GM12874 (cell line): ENCODE results near the gene ACSM4.

ENCODE experiments used
- TF ChIP-seq, protein P1 (sequence below): IDR thresholded peaks from 2 replicates; pipeline ENCODE4 v1.5.1; 2011; ENCODE audit warnings: low read depth, mild to moderate bottlenecking, control low read depth, low read length, moderate library complexity; ENCODE audit not compliant: insufficient read depth

Gene ACSM4

DNA sequence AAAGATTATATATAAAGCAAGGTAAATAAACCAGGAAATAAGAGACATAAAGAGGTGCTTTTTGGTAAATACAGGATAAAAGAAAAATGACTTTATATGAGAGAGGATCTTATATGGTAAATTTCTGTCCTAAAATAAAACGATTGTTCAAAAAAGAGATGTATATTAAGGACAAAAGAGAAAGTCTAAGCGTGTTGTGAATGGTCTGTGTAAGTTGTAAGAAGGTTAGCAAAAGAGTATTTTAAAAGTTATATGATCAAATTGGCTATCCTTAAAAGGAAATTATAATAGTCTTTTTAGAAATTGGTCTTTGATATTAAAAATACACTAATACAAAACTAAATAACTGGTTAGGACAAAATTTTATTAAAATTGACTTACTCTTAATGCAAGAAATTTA lies 14.1 kb upstream of the ACSM4 start:
- TF ChIP-seq, protein P1, sequence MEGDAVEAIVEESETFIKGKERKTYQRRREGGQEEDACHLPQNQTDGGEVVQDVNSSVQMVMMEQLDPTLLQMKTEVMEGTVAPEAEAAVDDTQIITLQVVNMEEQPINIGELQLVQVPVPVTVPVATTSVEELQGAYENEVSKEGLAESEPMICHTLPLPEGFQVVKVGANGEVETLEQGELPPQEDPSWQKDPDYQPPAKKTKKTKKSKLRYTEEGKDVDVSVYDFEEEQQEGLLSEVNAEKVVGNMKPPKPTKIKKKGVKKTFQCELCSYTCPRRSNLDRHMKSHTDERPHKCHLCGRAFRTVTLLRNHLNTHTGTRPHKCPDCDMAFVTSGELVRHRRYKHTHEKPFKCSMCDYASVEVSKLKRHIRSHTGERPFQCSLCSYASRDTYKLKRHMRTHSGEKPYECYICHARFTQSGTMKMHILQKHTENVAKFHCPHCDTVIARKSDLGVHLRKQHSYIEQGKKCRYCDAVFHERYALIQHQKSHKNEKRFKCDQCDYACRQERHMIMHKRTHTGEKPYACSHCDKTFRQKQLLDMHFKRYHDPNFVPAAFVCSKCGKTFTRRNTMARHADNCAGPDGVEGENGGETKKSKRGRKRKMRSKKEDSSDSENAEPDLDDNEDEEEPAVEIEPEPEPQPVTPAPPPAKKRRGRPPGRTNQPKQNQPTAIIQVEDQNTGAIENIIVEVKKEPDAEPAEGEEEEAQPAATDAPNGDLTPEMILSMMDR: no peak

DNA sequence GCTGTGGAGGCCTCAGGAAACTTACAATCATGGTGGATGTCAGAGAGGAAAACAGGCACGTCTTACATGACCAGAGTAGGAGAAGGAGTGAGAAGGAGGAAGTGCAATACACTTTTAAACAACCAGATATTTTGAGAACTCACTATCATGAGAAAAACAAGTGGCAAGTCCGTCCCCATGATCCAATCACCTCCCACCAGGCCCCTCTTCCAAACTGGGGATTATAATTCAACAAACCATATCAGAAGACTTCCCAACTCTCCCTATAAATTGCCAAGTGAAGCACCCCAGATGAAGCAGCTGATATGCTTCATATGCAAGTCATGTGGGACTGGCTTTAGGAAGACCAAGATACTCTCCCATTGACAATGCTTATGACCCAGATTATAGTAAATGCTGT lies 11.6 kb upstream of the ACSM4 start:
- TF ChIP-seq, protein P1: no peak

DNA sequence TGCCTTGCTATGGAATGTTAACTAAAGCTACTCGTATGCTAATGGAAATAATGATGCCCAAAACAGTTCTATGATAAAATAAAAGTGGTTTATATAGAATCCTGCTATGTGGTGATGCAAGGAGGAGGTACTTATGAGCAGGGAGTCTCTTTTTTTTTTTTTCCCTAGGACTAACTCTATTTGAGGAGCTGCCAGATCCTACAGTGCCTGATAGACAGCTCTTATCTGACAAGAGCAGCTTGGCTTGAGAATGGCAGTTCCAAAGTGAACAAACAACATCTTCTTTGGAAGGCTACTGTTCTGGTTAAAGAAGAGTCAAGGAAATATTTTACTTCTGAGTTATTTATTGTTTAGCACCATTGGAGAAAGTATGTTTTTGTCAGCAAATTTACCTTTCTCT lies 10.2 kb upstream of the ACSM4 start:
- TF ChIP-seq, protein P1: no peak

DNA sequence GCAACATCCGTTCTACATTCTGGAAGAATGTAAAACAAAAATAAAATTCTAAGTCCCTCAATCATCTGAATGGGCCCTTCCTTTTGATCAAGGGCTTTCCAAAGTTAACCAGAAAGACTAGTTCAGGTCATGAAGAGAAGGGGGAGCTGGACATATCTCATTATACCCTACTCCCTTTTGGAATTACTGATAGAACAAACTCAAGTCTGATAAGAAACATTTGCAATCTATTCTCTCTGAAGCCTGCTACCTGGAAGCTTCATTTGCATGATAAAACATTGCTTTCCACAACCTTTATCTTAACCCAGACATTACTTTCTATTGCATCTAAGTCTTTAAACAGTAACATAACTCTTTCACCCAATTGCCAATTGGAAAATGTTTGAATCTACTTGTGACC lies 8.3 kb upstream of the ACSM4 start:
- TF ChIP-seq, protein P1: no peak

DNA sequence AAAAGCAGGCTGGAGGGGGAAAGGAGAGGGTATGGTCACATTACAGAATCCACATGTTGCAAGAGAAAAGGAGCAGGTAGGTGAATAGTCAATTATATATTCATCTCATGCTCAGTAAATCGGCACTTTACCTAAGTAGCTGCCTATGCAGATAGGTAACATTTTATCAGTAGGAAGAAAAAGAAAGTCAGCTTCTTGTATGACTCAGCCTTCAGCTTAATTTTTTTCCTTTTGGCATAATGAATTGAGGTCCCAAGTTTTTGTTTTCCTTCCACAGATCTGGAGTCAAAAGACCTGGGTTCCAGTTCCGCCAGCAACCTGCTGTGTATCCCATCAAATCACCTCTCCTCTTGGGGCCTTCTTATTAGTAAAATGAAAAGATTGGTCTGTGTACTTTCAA lies 6.0 kb upstream of the ACSM4 start:
- TF ChIP-seq, protein P1: no peak

DNA sequence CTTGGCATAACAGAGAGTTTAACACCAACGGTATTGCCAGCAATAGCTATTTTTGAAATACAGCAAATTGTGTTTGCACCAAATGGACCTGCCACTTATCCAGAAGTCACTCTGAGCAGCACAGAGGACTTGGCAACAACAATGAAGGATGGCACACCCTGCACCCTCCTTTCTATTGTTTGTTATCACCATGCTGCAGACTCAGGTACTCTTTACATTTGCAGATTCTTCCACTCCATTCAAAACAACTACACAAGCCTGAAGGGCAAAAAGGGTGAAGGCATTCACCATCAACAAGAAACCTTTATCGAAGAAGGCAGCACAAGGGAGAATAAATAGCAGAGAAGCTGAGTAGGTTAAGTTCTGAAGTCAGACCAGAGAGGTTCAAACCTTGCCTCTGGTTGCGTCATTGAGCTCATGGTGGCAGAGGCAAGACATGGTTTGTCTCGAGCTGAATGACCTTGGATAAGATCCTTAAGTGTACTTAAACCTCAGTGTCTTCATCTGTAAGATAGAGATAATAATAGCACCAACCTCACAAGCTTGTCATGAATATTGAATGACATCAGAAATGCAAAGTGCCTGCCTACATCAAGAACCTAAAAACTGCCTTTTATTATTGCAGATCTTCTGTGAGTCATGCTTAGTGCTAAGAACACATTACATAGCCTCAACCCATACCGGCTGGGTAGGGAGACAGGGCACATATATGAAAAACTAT lies 1.4 kb upstream of the ACSM4 start:
- TF ChIP-seq, protein P1: no peak

DNA sequence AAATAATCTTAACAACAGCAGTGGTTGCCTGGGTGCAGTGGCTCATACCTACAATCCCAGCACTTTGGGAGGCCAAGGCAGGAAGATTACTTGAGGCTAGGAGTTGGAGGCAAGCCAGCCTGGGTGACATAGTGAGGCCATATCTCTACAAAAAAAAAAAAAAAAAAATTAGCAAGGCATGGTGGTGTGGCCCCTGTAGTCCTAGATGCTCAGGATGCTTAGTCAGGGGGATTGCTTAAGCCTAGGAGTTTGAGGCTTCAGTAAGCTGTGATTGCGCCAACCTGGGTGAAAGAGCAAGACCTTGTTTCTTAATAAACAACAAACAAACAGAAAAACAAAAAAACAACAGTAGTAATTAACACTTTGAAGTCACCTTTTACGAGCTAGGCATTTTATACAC lies 642 bp upstream of the ACSM4 start:
- TF ChIP-seq, protein P1: no peak
